PC-9 (cell line): ENCODE measurements around the gene MTNR1A. TPM values are rescaled to one million over a fixed set of nuclear protein-coding genes. Genes with fewer than 3 reads are reported as not detected.

Source experiments
- BruUV-seq: library from RNA; stranded (reverse); fragments of 400-500 nt; replicated peaks from 2 replicates; lab custom pipeline; 2021; lab: Mats Ljungman, UMichigan
- CTCF ChIA-PET: fragments of 300-600 bp; sonication (Branson Sonifier 250); formaldehyde crosslinking; loops from one replicate; lab custom pipeline; 2022; ENCODE audit warnings: antibody characterized with exemption; lab: Charles Lee
- POLR2A ChIA-PET: fragments of 300-600 bp; sonication (Branson Sonifier 250); formaldehyde crosslinking; loops from one replicate; lab custom pipeline; 2022; ENCODE audit warnings: antibody characterized with exemption; ENCODE audit not compliant: unreplicated experiment; lab: Charles Lee
- DNase-seq, 2 experiments: peaks; one replicate each; pipeline versions ENCODE4 v3.0.0 to v3.0.0-alpha.2; 2015 to 2022; ENCODE audit warnings: mixed read lengths in 1 of 2
- H2AFZ ChIP-seq: fragments of 200-600 bp; sonication (generic); 2 replicates; pipeline ENCODE4 v1.8.1; 2017; ENCODE audit warnings: antibody characterized with exemption
- H3F3A ChIP-seq: fragments of 200-600 bp; sonication (generic); 2 replicates; pipeline ENCODE4 v1.8.1; 2017; ENCODE audit warnings: antibody characterized with exemption, mild to moderate bottlenecking, low read depth; ENCODE audit not compliant: insufficient read depth
- H3K27ac ChIP-seq: fragments of 200-600 bp; sonication (generic); 2 replicates; pipeline ENCODE4 v1.6.1; 2016; ENCODE audit warnings: mixed run types
- H3K27me3 ChIP-seq: fragments of 200-600 bp; sonication (generic); 2 replicates; pipeline ENCODE4 v1.6.1; 2016; ENCODE audit warnings: low read depth, mixed run types; ENCODE audit not compliant: insufficient read depth
- H3K36me3 ChIP-seq: fragments of 200-600 bp; sonication (generic); 2 replicates; pipeline ENCODE4 v1.6.1; 2016; ENCODE audit warnings: low read depth, mixed run types
- H3K4me1 ChIP-seq: fragments of 200-600 bp; sonication (generic); replicated peaks from 2 replicates; pipeline ENCODE4 v1.6.1; 2016; ENCODE audit warnings: mixed run types; ENCODE audit not compliant: insufficient read depth
- H3K4me2 ChIP-seq: fragments of 200-600 bp; sonication (generic); 2 replicates; pipeline ENCODE4 v1.6.1; 2017; ENCODE audit warnings: mixed run types
- H3K4me3 ChIP-seq: fragments of 200-600 bp; sonication (generic); 2 replicates; pipeline ENCODE4 v1.6.1; 2016; ENCODE audit warnings: mixed run types
- H3K79me2 ChIP-seq: fragments of 200-600 bp; sonication (generic); 2 replicates; pipeline ENCODE4 v1.6.1; 2017; ENCODE audit warnings: low read depth, mixed run types
- H3K9me2 ChIP-seq: fragments of 200-600 bp; sonication (generic); 2 replicates; pipeline ENCODE4 v1.8.1; 2017; ENCODE audit warnings: mild to moderate bottlenecking; ENCODE audit not compliant: insufficient read depth
- H3K9me3 ChIP-seq: fragments of 200-600 bp; sonication (generic); 2 replicates; pipeline ENCODE4 v1.8.1; 2016; ENCODE audit warnings: low read depth; ENCODE audit not compliant: insufficient read depth
- H4K20me1 ChIP-seq: fragments of 200-600 bp; sonication (generic); 2 replicates; pipeline ENCODE4 v1.8.1; 2017; ENCODE audit not compliant: insufficient read depth
- CTCF ChIP-seq: fragments of 200-600 bp; sonication (generic); conservative IDR thresholded peaks from 2 replicates; pipeline ENCODE4 v1.6.1; 2017; ENCODE audit warnings: mixed run types, antibody characterized with exemption, mild to moderate bottlenecking, moderate library complexity
- EZH2 ChIP-seq: fragments of 200-600 bp; sonication (generic); IDR thresholded peaks from 2 replicates; pipeline ENCODE4 v1.8.0; 2017; ENCODE audit warnings: antibody characterized with exemption, low read depth
- intact Hi-C: fragments of 100-400 bp; cut with micrococcal nuclease; formaldehyde crosslinking; loops from one replicate; pipeline ENCODE4 v1.10.0; 2022; ENCODE audit not compliant: unreplicated experiment
- total RNA-seq: library from RNA; stranded (reverse); gene quantifications from 2 replicates; pipeline ENCODE4 v1.2.3, GENCODE V29; 2021

The MTNR1A gene
- total RNA-seq, 1 experiment from 2014 or later = not detected

GRCh38 chr4:186502231-186502630 is 53.1 kb downstream of the MTNR1A start:
- Histone ChIP-seq H3K9me3 (no peaks in the 10 kb centered on the region), H2AFZ (no peak overlapping the region), H3K27ac (no peak overlapping the region), H3K79me2 (no peaks in the 10 kb centered on the region), H3K27me3 (peaks cover 9% of the 10 kb centered on the region; the same call in 1 of the 2 replicates), H3K36me3 (no peaks in the 10 kb centered on the region), H3K4me2 (no peak overlapping the region), H3F3A (no peaks in the 10 kb centered on the region), H3K4me1 (no peaks in the 10 kb centered on the region), H4K20me1 (no peaks in the 10 kb centered on the region), H3K9me2 (no peaks in the 10 kb centered on the region), H3K4me3 (no peak overlapping the region)
- CTCF ChIA-PET = no interaction called here
- BruUV-seq = no TSS peak
- DNase-seq = no peak
- POLR2A ChIA-PET = no interaction called here
- no peak for TF ChIP-seq EZH2
- no peak for TF ChIP-seq CTCF
- intact Hi-C loops = no loop called here

DNA sequence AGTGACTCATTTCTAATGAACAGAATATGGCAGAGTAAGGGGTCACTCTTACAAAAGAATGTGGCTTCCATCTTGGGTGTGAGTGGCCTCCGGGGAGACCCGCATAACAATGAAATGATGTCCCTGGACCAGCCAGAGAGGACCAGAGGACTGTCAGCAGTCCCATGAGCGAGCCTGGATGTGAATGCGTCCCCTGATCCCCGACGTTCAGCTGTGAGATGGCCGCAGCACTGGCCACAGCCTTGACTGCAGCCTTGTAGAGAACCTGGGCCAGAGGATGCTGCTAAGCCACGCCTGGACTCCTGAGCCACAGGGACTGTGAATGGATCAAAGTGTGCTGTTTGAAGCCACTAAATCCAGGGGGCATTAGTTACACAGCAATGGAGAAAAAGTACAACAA is 53.8 kb downstream of the MTNR1A start:
- Histone ChIP-seq H3K4me1 (no peaks in the 10 kb centered on the region), H3K4me2 (no peak overlapping the region), H4K20me1 (no peaks in the 10 kb centered on the region), H2AFZ (no peak overlapping the region), H3K79me2 (no peaks in the 10 kb centered on the region), H3K4me3 (no peak overlapping the region), H3F3A (no peaks in the 10 kb centered on the region), H3K9me2 (no peaks in the 10 kb centered on the region), H3K9me3 (no peaks in the 10 kb centered on the region), H3K27me3 (peaks cover 9% of the 10 kb centered on the region; the same call in 1 of the 2 replicates), H3K27ac (no peak overlapping the region), H3K36me3 (no peaks in the 10 kb centered on the region)
- no peak for DNase-seq
- ChIA-PET CTCF (no interaction called here), POLR2A (no interaction called here)
- no TSS peak for BruUV-seq
- intact Hi-C loops = no loop called here
- no peak for TF ChIP-seq EZH2
- no peak for TF ChIP-seq CTCF

DNA sequence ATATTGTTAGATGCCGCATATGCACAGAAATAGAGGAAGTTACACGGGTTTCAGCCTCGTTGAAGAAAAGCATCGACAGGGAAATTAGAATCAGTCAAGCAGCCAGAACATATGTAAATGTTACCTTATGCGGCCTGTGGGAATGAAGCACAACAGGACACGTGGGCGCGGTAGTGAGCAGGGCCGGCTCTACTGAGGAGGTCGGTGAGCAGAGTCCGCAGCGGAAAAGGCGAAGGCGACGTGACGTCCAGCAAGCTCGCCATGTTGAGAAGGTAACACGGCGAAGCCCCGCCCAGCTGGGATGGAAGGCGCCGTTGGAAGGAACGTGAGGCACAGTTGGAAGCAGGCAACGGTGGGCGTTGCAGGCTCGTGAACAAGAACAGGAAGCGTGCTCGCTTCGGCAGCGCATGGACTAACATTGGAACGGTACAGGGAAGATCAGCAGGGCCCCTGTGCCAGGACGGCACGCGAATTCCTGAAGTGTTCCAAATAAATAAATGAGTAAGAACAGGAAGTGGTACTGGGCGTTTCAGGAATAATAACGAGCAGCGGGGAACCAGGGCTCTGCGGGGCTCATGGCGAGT is 54.6 kb downstream of the MTNR1A start:
- TF ChIP-seq EZH2 = no peak
- no peak for TF ChIP-seq CTCF
- Histone ChIP-seq H3K9me3 (no peaks in the 10 kb centered on the region), H3K9me2 (no peaks in the 10 kb centered on the region), H3K36me3 (no peaks in the 10 kb centered on the region), H3K79me2 (no peaks in the 10 kb centered on the region), H3K4me3 (no peak overlapping the region), H3K27me3 (peaks cover 9% of the 10 kb centered on the region; the same call in 1 of the 2 replicates), H4K20me1 (no peaks in the 10 kb centered on the region), H3F3A (no peaks in the 10 kb centered on the region), H3K4me1 (no peaks in the 10 kb centered on the region), H2AFZ (no peak overlapping the region), H3K27ac (no peak overlapping the region), H3K4me2 (no peak overlapping the region)
- intact Hi-C loops = no loop called here
- no TSS peak for BruUV-seq
- no peak for DNase-seq
- POLR2A ChIA-PET = no interaction called here
- CTCF ChIA-PET = no interaction called here
